GM10847 (cell line): ENCODE data around the gene KLHL40.

ENCODE experiments used
- POLR2A ChIP-seq: IDR thresholded peaks from 2 replicates; pipeline ENCODE4 v1.6.1; 2011; ENCODE audit not compliant: insufficient read length; ENCODE audit errors: extremely low read depth

Gene KLHL40

DNA sequence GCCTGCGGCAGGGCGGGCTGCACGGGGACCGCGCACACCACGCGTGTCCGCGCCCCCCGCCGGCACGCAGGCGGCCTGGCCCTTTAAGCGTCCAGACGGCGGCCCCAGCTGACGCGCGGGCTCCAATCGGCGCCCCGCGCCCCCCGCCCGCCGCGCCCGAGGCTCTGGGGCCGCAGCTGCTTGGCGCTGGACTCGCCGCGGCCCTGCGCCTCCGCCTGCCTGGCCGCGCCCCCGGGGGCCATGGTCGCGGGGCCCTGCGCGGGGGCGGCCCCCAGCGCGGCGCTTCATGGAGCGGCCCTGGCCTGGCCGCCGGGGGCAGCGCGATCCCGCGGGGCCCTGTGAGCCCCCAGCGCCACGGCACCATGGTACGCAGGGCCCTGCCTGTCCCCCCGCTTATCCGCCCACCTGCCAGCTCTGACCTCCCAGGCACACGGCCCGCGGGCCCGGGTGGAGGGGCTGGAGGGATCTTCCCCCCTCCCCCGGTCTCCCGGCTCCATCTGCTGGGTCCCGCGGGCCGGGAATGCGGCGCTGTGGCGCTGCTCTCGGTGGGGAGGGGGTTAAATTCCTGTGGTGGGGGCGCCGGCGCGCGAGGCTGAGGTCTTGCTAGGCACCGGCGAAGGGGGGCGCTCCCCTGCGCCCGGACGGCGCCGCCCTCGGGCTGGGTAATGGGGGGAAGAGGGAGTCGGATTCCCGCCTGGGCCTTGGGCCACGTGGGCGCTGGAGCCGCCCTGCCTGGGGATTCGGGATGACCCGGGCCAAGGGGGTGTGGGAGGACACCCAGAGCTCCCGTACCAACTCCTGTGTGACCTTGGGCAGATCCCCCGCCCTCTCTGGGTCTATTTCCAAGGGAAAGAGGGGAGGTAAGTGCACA, 30.8 kb upstream of the KLHL40 start:
- TF ChIP-seq POLR2A, result no peak

GRCh38 chr3:42655331-42655888, 29.9 kb upstream of the KLHL40 start:
- no peak for TF ChIP-seq POLR2A

- no peak for TF ChIP-seq POLR2A
These were observed 29.2 kb upstream of the KLHL40 start for GRCh38 chr3:42655980-42656679.

DNA sequence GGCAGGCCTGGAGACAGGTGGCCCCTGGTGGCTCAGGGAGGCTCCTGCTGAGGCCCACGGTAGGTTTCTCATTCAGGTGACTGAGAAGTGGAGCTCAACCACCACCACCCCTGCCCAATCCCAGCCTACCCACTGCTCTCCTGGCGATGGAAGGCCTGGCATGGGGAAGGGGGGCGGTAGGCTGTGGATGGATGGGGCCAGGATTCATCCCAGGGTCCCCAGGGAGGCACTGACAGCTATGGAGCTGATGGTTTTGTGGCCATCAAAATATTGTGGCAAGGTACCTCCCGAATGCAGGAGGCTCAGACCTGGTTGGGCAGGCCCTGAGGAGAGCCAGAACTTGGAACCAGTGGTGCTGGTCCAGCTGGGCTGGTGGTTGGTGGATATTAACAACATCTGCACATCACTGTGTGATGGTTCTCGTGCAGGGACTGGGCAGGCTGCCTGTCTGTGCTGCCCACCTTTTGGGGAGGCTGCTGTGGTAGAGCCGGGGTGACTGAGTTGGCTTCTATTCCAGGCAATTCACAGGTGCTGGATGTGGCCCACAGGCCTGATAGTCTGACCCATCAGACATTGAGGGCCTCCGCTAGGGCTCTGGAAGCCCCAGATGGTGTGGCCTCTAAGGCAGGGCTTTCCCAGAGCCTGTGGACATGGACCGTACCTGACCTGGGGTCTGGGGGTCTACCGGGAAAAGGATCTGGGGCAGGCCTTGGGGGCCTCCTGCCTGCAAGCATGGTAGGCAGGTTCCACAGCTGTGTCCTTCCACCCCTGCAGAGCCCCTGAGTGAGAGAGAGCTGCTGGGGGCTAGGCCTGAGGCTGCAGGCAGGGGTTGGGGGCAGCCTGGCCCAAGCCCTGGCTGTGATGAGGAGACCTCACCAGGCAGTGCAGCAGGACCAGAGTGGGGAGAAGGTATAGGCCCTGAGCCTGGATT, 28.4 kb upstream of the KLHL40 start:
- no peak for TF ChIP-seq POLR2A

GRCh38 chr3:42657675-42658074, 27.7 kb upstream of the KLHL40 start:
- no peak for TF ChIP-seq POLR2A

DNA sequence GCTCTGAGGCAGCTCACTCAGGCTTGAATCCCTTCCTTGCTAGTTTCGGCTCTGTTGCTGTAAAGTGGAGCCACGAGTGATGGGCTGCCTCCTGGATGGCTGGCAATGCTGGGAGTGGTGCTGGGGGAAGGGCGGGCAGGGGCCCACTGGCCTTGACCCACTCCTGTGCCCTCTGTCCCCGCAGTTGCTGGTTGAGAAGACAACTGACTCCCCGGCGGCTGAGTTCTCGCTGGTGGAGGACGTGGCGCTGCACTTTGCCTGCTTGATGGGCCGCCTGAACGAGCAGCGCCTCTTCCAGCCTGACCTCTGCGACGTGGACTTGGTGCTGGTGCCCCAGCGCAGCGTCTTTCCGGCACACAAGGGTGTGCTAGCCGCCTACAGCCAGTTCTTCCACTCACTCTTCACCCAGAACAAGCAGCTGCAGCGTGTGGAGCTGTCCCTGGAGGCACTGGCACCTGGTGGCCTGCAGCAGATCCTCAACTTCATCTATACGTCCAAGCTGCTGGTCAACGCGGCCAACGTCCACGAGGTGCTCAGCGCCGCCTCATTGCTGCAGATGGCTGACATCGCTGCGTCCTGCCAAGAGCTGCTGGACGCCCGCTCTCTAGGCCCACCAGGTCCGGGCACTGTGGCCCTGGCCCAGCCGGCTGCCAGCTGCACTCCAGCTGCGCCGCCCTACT, 27.1 kb upstream of the KLHL40 start:
- no peak for TF ChIP-seq POLR2A

- no peak for TF ChIP-seq POLR2A
These were observed 26.5 kb upstream of the KLHL40 start for GRCh38 chr3:42658771-42659390.

- no peak for TF ChIP-seq POLR2A
These were observed 25.7 kb upstream of the KLHL40 start for GRCh38 chr3:42659451-42660130.

DNA sequence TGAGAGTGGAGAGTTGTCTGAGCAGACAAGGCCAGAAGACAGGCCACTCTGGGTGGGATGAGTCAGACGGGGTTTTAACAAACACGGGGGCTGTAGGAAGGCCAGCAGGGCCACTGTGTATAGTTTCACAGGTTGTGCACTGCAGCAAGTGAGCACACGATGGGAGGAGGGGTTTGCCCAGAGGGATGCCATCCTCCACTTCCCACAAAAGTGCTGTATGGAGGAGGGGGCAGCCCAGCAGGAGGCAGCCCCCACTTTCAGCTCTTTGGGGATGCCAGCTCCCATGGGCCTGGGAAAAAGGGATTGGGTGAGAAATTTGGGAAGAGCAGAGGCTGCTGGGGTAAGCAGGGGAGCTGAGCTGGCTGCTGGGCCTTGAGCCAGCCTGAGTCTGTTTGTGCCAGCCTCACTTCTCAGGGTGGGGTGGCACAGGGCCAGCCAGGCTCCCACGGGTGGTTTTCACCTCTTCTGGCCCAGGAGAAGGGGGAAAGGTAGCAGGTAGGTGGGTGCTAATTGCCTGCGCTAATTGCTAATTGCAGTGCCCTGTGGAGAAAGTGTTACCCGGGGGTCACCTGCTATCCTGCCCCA, 25.1 kb upstream of the KLHL40 start:
- no peak for TF ChIP-seq POLR2A

GRCh38 chr3:42660898-42661297, 24.4 kb upstream of the KLHL40 start:
- TF ChIP-seq POLR2A, result no peak

GRCh38 chr3:42661593-42662022, 23.7 kb upstream of the KLHL40 start:
- TF ChIP-seq POLR2A, result no peak

DNA sequence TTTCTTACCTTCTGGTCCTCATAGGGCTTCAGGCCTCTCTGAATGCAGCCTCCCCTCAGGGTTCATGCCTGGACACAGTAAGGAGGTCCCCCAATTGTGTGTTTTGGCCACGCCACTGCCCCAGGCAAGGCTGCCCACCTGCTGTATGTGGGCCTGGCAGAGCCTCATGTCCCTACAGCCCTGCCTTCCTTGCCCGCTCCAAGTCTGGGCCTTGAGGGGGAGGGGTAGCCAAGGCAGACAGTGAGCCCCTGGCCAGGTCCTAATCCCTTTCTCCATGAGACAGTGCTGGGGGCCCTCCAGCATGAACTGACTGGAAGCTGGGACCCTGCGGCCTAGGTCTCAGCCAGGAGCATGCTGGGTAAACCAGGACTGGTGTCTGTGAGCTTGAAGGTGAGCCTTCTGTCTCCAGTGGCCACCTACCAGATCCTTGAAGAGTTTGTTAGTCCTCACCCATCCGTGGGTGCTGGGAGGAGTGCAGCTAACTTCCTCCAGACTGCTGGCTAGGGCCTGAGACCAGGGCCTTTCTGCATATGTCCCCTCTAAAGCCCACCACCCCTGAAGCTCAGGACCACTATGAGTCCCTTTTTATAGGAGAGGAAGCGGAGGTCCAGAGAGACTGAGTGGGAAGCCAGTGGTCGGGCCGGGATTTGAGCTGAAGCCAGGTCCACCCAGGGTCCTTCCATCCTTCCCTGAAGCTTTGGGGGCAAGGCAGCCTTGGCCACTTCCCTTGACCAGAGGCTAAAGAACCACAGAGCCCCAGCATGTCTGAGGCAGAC, 23.1 kb upstream of the KLHL40 start:
- no peak for TF ChIP-seq POLR2A

DNA sequence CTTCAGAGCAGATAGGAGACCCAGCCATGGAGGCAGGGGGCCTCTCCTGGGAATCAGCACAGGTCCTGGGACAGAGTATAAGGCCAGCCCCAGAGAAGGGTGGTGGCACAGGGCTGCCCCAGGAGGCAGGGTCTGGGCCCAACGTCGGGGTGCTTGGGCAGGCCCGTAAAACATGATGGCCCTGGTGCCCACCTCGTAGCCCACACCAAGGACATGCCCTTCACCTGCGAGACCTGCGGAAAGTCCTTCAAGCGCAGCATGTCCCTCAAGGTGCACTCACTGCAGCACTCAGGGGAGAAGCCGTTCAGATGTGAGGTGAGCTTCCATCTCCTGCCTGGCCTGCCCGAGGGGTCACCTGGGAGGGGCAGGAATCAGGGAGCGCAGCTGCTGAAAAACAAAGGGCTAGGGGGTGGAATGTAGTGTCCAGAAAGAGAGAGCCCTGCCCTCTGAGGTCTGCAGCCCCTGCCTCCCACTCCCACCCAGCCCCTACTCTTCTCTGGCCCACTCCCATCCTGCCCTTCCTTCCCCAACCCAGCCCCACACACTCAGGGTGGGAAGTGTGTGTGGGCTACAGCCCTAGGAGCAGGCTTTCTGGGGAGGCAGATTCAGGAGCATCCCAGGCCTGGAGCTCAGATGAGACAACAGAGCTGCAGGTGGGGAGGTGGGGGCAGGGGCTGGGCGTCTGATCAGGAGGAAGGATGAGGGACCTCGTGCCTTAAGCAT, 22.4 kb upstream of the KLHL40 start:
- TF ChIP-seq POLR2A, result no peak
